ENCODE data around the gene ARMH1. TPM values are rescaled to one million over a fixed set of nuclear protein-coding genes. Genes with fewer than 3 reads are reported as not detected.

The ARMH1 gene
- total and polyA plus RNA-seq, 8 donors = 4.0 to 8.1 (median 6.3) TPM

GRCh38 chr1:44654621-44655187 lies 19.8 kb upstream of the ARMH1 start:
- no peak overlapping the region for H3K27ac ChIP-seq
- H3K36me3 ChIP-seq = peaks cover 0 to 44% of the 10 kb centered on the region in 2 donors
- DNase-seq (no peak), ATAC-seq (no peak)
- no peaks in the 10 kb centered on the region for H3K9me3 ChIP-seq
- intact Hi-C loops (cut with DNase I) = no loop called here
- no peak for TF ChIP-seq CTCF (IDR thresholded peaks at IDR 0.05)
- no peaks in the 10 kb centered on the region for H3K27me3 ChIP-seq
- no peaks in the 10 kb centered on the region for H3K4me1 ChIP-seq
- H3K4me3 ChIP-seq = no peak overlapping the region

GRCh38 chr1:44655609-44656008 lies 18.9 kb upstream of the ARMH1 start:
- peak; percentile 34 for ATAC-seq
- Histone ChIP-seq H3K27me3 (no peaks in the 10 kb centered on the region), H3K9me3 (no peaks in the 10 kb centered on the region), H3K27ac (no peak overlapping the region), H3K36me3 (peaks cover 0 to 35% of the 10 kb centered on the region in 2 donors), H3K4me3 (no peak overlapping the region), H3K4me1 (no peaks in the 10 kb centered on the region)
- peak; percentile 56 for TF ChIP-seq CTCF (IDR thresholded peaks at IDR 0.05)
- intact Hi-C loops (cut with DNase I) = no loop called here
- no peak for DNase-seq

DNA sequence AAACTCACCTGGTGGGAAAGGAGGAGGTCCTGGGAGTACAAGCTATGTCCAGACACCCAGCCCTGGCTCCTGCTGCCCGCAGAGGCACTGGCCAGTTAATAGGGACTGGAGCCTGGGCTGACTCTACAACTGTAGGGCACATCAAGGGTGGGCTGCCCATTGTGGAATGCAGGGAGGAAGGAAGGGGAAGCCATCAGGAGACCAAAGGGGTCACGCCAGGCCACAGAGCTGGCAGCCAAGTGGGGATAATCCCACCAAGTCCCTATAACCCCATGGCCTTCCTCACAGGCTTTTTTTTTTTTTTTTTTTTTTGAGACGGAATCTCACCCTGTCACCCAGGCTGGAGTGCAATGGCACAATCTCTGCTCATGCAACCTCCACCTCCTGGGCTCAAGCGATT lies 14.9 kb upstream of the ARMH1 start:
- H3K27ac ChIP-seq = no peak overlapping the region
- H3K27me3 ChIP-seq = no peaks in the 10 kb centered on the region
- peaks cover 0 to 14% of the 10 kb centered on the region in 2 donors for H3K36me3 ChIP-seq
- intact Hi-C loops (cut with DNase I) = no loop called here
- no peaks in the 10 kb centered on the region for H3K9me3 ChIP-seq
- H3K4me3 ChIP-seq = no peak overlapping the region
- no peak for TF ChIP-seq CTCF (IDR thresholded peaks at IDR 0.05)
- DNase-seq (no peak), ATAC-seq (no peak)
- peaks cover 0 to under 1% of the 10 kb centered on the region in 2 donors for H3K4me1 ChIP-seq

DNA sequence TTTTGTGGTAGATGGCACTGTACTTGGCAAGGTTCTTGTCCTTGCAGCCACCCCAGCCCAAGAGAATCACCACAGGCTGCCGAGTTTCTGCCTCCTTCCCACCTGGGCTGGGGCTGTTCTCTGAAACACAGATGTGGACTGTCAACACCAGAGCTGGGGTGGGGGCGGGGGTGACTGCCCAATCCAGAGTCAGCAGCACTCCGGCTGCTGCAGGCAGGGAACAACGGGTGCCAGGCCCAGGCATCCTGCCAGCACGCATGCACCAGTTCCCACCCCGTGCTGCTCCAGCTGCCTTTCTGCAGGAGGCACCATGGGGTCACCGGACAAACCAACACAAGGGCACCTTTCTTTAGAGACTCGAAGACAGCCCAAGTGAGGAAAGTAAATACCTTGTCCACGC lies 14.3 kb upstream of the ARMH1 start:
- peaks cover 0 to 8% of the 10 kb centered on the region in 2 donors for H3K36me3 ChIP-seq
- H3K27ac ChIP-seq = no peak overlapping the region
- intact Hi-C loops (cut with DNase I) = no loop called here
- no peak for TF ChIP-seq CTCF (IDR thresholded peaks at IDR 0.05)
- peaks cover 0 to 4% of the 10 kb centered on the region in 2 donors for H3K4me1 ChIP-seq
- H3K27me3 ChIP-seq = no peaks in the 10 kb centered on the region
- no peaks in the 10 kb centered on the region for H3K9me3 ChIP-seq
- H3K4me3 ChIP-seq = no peak overlapping the region
- ATAC-seq (peak; percentile 75), DNase-seq (peak in 1 of 4 donors; percentile 52)

GRCh38 chr1:44661781-44662682 lies 12.5 kb upstream of the ARMH1 start:
- no peak for DNase-seq

More at GRCh38 chr1:44661781-44662682, 12.5 kb upstream of the ARMH1 start:
- Histone ChIP-seq H3K9me3 (no peaks in the 10 kb centered on the region), H3K4me1 (peaks cover 0 to 4% of the 10 kb centered on the region in 2 donors), H3K36me3 (peaks cover 0 to 6% of the 10 kb centered on the region in 2 donors), H3K4me3 (no peak overlapping the region), H3K27ac (no peak overlapping the region), H3K27me3 (no peaks in the 10 kb centered on the region)
- intact Hi-C loops (cut with DNase I) = no loop called here
- no peak for TF ChIP-seq CTCF (IDR thresholded peaks at IDR 0.05)
- ATAC-seq = no peak

Data from left lung (tissue), 10 donors.